Suppressor macrophage treated with lipopolysaccharide for 1 hour (primary cell): ENCODE measurements around the gene JUNB.

Experiments
- DNase-seq, 3 donors: peaks; one replicate each; pipeline ENCODE4 v3.0.0-alpha.2; 2020 to 2022

JUNB gene

GRCh38 chr19:12791345-12792050 is at the start of gene JUNB:
Gene JUNB, plus strand, starts transcription at chr19:12791486. Its CDS starts 286 bp downstream, at chr19:12791772.
- peak; percentile 99 to 100 (median 99) for DNase-seq

- DNase-seq: no peak
Observed at GRCh38 chr19:12745166-12745897, 46.0 kb upstream of the JUNB start.

- no peak for DNase-seq
Observed at GRCh38 chr19:12748489-12748888, 42.8 kb upstream of the JUNB start.

GRCh38 chr19:12749938-12750521 is 41.3 kb upstream of the JUNB start:
- DNase-seq: no peak

- DNase-seq: no peak
Observed at GRCh38 chr19:12750851-12751250, 40.4 kb upstream of the JUNB start.

GRCh38 chr19:12751635-12752034 is 39.7 kb upstream of the JUNB start, which contains the start of gene BEST2:
Gene BEST2, plus strand, starts transcription at chr19:12751791. Its CDS starts 802 bp downstream, at chr19:12752593.
- DNase-seq: no peak

GRCh38 chr19:12752056-12752781 is 39.1 kb upstream of the JUNB start:
- DNase-seq: no peak

GRCh38 chr19:12754465-12755196 is 36.7 kb upstream of the JUNB start:
- no peak for DNase-seq

- DNase-seq: no peak
Observed at GRCh38 chr19:12756150-12756883, 35.0 kb upstream of the JUNB start.

- peak; percentile 84 to 91 (median 86) for DNase-seq
Observed at GRCh38 chr19:12757544-12758274, 33.6 kb upstream of the JUNB start.

GRCh38 chr19:12759686-12760085 is 31.6 kb upstream of the JUNB start:
- no peak for DNase-seq

- DNase-seq: no peak
Observed at GRCh38 chr19:12763100-12763499, 28.2 kb upstream of the JUNB start.

- no peak for DNase-seq
Observed at GRCh38 chr19:12764698-12765097, 26.6 kb upstream of the JUNB start.

GRCh38 chr19:12766051-12766521 is 25.2 kb upstream of the JUNB start:
- DNase-seq: peak; percentile 72 to 93 (median 88)

- no peak for DNase-seq
Observed at GRCh38 chr19:12767150-12767549, 24.1 kb upstream of the JUNB start.

GRCh38 chr19:12767666-12768065 is 23.6 kb upstream of the JUNB start:
- DNase-seq: no peak

GRCh38 chr19:12769689-12770088 is 21.6 kb upstream of the JUNB start:
- DNase-seq: peak in 1 of 3 donors; percentile 12

GRCh38 chr19:12770922-12771321 is 20.4 kb upstream of the JUNB start:
- DNase-seq: no peak

GRCh38 chr19:12772323-12772722 is 19.0 kb upstream of the JUNB start:
- no peak for DNase-seq

- peak; percentile 28 to 54 (median 44) for DNase-seq
Observed at GRCh38 chr19:12773571-12773970, 17.7 kb upstream of the JUNB start.
